Ecto neural progenitor cell (in vitro differentiated cells): ENCODE results near the gene COL15A1.

ENCODE experiments used
- DNase-seq: peaks from one replicate; pipeline ENCODE4 v3.0.0-alpha.2; 2018; ENCODE audit warnings: low spot score

COL15A1 gene

GRCh38 chr9:99056886-99057664, 113.4 kb downstream of the COL15A1 start:
- DNase-seq, result no peak

GRCh38 chr9:99057665-99058625, 114.2 kb downstream of the COL15A1 start:
- no peak for DNase-seq

GRCh38 chr9:99058964-99059921, 115.5 kb downstream of the COL15A1 start:
- no peak for DNase-seq

GRCh38 chr9:99060621-99061020, 116.9 kb downstream of the COL15A1 start:
- no peak for DNase-seq

GRCh38 chr9:99062549-99062948, 118.8 kb downstream of the COL15A1 start:
- no peak for DNase-seq

GRCh38 chr9:99063522-99063921, 119.8 kb downstream of the COL15A1 start:
- no peak for DNase-seq

GRCh38 chr9:99066571-99066970, 122.9 kb downstream of the COL15A1 start:
- DNase-seq, result no peak

- DNase-seq, result no peak
Measured at GRCh38 chr9:99069075-99069474, 125.4 kb downstream of the COL15A1 start.

GRCh38 chr9:99069546-99069945, 125.8 kb downstream of the COL15A1 start:
- DNase-seq, result no peak

GRCh38 chr9:99070681-99071080, 127.0 kb downstream of the COL15A1 start:
- DNase-seq, result no peak

GRCh38 chr9:99071313-99072039, 127.8 kb downstream of the COL15A1 start:
- DNase-seq, result no peak

- no peak for DNase-seq
Measured at GRCh38 chr9:99072040-99072394, 128.3 kb downstream of the COL15A1 start.

GRCh38 chr9:99073347-99073746, 129.6 kb downstream of the COL15A1 start:
- no peak for DNase-seq

GRCh38 chr9:99073985-99074901, 130.5 kb downstream of the COL15A1 start:
- no peak for DNase-seq

GRCh38 chr9:99074902-99075245, 131.2 kb downstream of the COL15A1 start:
- no peak for DNase-seq

- DNase-seq, result no peak
Measured at GRCh38 chr9:99075246-99075912, 131.7 kb downstream of the COL15A1 start.

GRCh38 chr9:99076030-99076429, 132.3 kb downstream of the COL15A1 start:
- DNase-seq, result no peak

- no peak for DNase-seq
Measured at GRCh38 chr9:99076483-99077171, 132.9 kb downstream of the COL15A1 start.

- no peak for DNase-seq
Measured at GRCh38 chr9:99078717-99079116, 135.0 kb downstream of the COL15A1 start.
